NCI-H1694 (cell line): ENCODE measurements around the gene ST6GALNAC3.

Experiments
- DNase-seq: peaks from one replicate; lab custom pipeline; 2025; lab: John Stamatoyannopoulos, UW

The ST6GALNAC3 gene

DNA sequence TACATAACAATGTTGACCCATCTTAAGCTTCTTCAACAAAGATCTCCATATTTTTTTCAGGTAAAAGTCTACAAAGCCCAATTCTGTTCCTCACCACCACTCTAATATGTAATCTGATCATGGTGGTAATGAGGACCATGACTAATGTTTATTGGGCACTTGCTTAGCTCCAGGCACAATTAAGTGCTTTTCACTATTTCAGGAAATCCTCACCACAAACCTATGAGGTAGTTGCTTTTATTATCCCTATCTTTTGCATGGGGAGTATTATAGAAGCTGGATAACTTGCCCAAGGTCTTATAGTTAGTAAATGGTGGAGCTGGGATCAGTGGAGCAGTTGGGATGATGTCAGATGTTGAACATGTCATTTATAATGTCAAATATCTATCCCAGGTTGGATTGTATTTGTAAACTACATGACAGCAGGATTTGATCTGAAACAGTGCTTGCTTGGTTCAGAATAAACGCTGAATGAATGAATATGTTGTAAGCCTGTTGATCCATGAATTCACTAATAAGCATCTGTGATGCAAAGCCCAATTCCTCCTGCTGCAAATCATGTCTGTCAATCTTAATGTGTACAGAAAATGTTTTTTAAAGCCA lies 509.4 kb downstream of the ST6GALNAC3 start:
- no peak for DNase-seq

- DNase-seq: no peak
Measured at GRCh38 chr1:76585980-76586674, 511.6 kb downstream of the ST6GALNAC3 start.

GRCh38 chr1:76587212-76587611 lies 512.7 kb downstream of the ST6GALNAC3 start:
- DNase-seq: no peak

DNA sequence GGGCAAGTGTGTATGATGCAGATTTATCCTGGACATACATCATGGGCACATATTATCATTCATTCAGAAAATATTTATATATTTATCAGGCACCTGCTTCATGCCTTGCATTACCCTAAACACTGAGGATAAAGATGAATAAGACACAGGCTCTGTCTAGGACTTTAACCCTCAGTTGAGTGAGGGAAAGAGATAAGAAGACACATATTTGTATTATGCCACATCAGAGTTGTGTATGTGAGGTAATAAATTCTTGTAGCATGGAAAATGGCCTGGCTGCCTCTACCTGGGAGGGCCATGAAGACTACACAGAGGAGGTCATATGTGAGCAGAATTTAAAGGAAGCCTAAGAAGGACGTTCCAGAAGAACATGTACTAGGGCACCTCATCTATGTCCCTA lies 516.9 kb downstream of the ST6GALNAC3 start:
- DNase-seq: no peak

DNA sequence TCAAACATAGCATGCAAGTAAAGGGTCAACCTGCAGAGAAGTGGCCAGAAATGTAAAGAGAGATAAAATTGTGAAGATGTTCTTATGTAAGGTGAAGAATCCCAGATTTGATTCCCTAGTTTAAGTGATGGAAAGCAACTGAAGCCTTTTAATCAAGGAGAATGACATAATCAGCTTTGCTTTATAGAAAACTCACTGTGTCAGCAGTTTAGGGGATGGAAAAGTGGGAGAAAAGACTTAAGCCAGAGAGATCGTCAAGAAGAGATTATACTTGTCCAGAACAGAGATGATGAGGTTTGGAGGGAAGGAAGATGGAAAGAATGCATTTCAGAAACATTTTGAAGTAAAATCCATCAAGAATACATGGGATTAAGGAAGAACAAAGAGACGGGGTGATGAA lies 517.4 kb downstream of the ST6GALNAC3 start:
- DNase-seq: no peak

DNA sequence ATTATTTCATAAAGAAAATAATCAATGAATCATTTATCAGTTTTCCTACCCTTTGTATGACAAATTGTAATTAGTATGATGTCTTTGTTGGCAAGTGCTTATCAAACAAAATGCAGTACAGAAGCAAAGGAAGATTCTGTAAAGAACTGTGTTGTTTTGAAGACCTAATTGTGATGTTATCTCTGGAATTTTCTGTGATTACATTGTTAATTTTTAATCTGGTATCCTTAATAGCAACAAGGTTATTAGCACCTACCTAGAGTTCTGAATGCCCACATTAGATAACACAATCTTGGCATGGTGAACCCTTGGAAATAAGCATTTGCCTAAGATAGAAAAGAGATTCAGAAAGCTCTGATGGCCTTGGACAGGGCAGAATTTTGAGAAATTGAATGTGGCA lies 518.6 kb downstream of the ST6GALNAC3 start:
- no peak for DNase-seq

GRCh38 chr1:76593618-76594017 lies 519.1 kb downstream of the ST6GALNAC3 start:
- no peak for DNase-seq

DNA sequence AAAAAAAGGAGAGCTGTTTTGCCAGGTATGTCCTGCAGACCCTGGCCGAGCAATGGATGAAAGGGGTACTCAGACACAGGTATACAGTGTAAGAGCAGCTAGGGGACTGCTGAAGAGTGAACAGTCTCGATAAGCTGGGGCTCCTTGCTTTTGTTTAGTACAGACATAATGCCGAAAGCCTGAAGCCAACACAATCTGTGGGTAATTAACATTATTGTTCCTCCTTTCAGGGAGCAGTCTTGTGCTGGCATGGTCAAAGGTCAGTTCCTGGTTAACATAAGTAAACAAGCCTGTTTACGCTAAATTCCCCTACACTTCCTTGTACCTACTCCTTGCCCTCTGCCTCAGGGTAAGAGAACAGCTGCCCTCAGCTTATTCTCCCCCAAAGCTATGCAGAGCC lies 520.5 kb downstream of the ST6GALNAC3 start:
- no peak for DNase-seq

GRCh38 chr1:76601465-76601864 lies 526.9 kb downstream of the ST6GALNAC3 start:
- no peak for DNase-seq

DNA sequence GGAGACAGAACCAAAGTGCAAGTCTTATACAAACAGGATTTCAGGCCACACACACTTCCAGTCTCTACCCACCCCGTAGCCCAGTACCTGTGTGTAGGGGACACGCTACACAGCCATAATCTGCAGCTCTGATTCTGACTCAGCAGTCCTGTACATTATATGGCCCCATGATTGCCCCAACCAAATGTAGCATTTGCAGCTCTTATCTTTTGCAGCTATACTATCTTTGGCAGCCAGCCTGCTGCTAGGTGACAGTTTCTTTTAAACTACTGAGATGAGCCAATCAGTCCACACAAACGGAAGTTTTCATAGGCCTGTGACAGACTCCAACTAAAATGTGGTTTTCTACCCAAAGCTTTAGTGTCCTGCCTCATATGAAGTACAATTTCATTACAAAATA lies 533.2 kb downstream of the ST6GALNAC3 start:
- DNase-seq: no peak

- DNase-seq: no peak
Measured at GRCh38 chr1:76611770-76612445, 537.4 kb downstream of the ST6GALNAC3 start.

- no peak for DNase-seq
Measured at GRCh38 chr1:76613886-76614285, 539.3 kb downstream of the ST6GALNAC3 start.

GRCh38 chr1:76615253-76616035 lies 540.9 kb downstream of the ST6GALNAC3 start:
- no peak for DNase-seq

GRCh38 chr1:76620371-76620770 lies 545.8 kb downstream of the ST6GALNAC3 start:
- no peak for DNase-seq

- no peak for DNase-seq
Measured at GRCh38 chr1:76622774-76623528, 548.4 kb downstream of the ST6GALNAC3 start.

GRCh38 chr1:76625886-76626678 lies 551.5 kb downstream of the ST6GALNAC3 start:
- DNase-seq: peak; percentile 47

- no peak for DNase-seq
Measured at GRCh38 chr1:76627498-76627897, 553.0 kb downstream of the ST6GALNAC3 start.

- DNase-seq: no peak
Measured at GRCh38 chr1:76627901-76628300, 553.4 kb downstream of the ST6GALNAC3 start.

DNA sequence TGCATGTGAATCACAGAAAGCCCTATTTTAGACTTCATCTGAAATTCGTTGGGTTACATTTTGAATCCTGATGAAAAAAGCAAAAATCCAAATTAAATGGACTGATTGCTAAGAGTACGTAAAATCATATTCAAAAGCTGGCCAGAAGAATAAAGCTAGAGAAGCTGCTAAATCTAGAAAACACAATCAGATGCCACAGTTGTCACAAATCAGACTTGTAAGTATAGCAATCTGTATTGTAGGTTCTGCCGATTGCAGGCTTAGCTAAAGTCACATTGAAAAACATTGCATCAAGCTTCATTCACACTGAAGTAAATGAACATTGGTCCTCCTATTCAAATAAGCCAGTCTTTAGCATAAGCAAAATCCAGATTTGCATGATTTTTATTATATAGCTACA lies 557.6 kb downstream of the ST6GALNAC3 start:
- DNase-seq: no peak

GRCh38 chr1:76635784-76636183 lies 561.2 kb downstream of the ST6GALNAC3 start:
- DNase-seq: no peak

- DNase-seq: no peak
Measured at GRCh38 chr1:76639181-76639580, 564.6 kb downstream of the ST6GALNAC3 start.
